Transverse colon (tissue), 4 donors: ENCODE data around the gene RAD54L2.

Experiments
- CTCF ChIP-seq, 5 experiments: fragments of 200-600 bp in 3 of 5; fragments of 450-650 bp in 2 of 5; sonication (generic) in 3 of 5; IDR thresholded peaks; 1 replicate in 2 of 5; 2 replicates in 3 of 5; pipeline ENCODE4 v1.5.1; 2016 to 2017; ENCODE audit warnings: antibody characterized with exemption in 5 of 5, inconsistent platforms in 3 of 5, mild to moderate bottlenecking in 2 of 5, moderate library complexity in 1 of 5
- POLR2AphosphoS5 ChIP-seq, 3 donors: sonication (generic); formaldehyde crosslinking; IDR thresholded peaks; one replicate each; pipeline ENCODE4 v1.6.1; 2016; ENCODE audit warnings: antibody characterized with exemption in 3 of 3

GRCh38 chr3:51535146-51536019, 3.1 kb upstream of the RAD54L2 start:
- TF ChIP-seq POLR2AphosphoS5 (IDR thresholded peaks at IDR 0.05) (no peak), CTCF (IDR thresholded peaks at IDR 0.05) (no peak)
